HepG2 (cell line): ENCODE measurements around the gene ITCH. TPM values are rescaled to one million over a fixed set of nuclear protein-coding genes. Genes with fewer than 3 reads are reported as not detected.

ENCODE experiments used
- ATAC-seq: fragments of 200-7000 bp; cut with Tn5 transposase; 3 replicates; pipeline ENCODE4 v1.9.1; 2020; ENCODE audit warnings: mild to moderate bottlenecking, moderate library complexity
- BruUV-seq: library from RNA; stranded (reverse); fragments of 400-500 nt; replicated peaks from 2 replicates; lab custom pipeline; 2021; lab: Mats Ljungman, UMichigan
- CTCF ChIA-PET: fragments of 300-600 bp; formaldehyde crosslinking; extraction: SDS; loops from one replicate; lab custom pipeline; 2021; ENCODE audit warnings: low total read pairs, inconsistent platforms, low intra/inter-chr PET ratio; lab: Yijun Ruan, JAX
- POLR2A ChIA-PET: fragments of 350-600 bp; sonication (Branson Sonifier 250); formaldehyde crosslinking; loops from one replicate; lab custom pipeline; 2020; ENCODE audit warnings: antibody characterized with exemption, inconsistent platforms; lab: Yijun Ruan, JAX
- DNase-seq: peaks from one replicate; pipeline ENCODE4 v3.0.0-alpha.2; 2015; ENCODE audit warnings: low spot score
- FAIRE-seq: peaks from 3 replicates; lab custom pipeline; 2011; peaks lifted over from hg19 to GRCh38; lab: Jason Lieb, UNC
- H2AFZ ChIP-seq: one replicate; pipeline ENCODE4 v1.6.1; 2011; ENCODE audit warnings: low read length, inconsistent platforms
- H3K27ac ChIP-seq: fragments of 300-600 bp; 3 replicates; pipeline ENCODE4 v1.8.0; 2011; ENCODE audit warnings: mixed run types, mild to moderate bottlenecking, mixed read lengths, low read length, inconsistent platforms; ENCODE audit not compliant: insufficient read depth; ENCODE audit errors: extremely low read length
- H3K27me3 ChIP-seq, 2 experiments: fragments of 200-600 bp in 1 of 2; 2 replicates in 1 of 2; 3 replicates in 1 of 2; pipeline versions ENCODE4 v1.6.0 to v1.8.0; 2011; ENCODE audit warnings: low read length in 2 of 2, mild to moderate bottlenecking in 2 of 2, moderate library complexity in 2 of 2, inconsistent platforms in 1 of 2; ENCODE audit not compliant: insufficient read depth in 2 of 2, control insufficient read depth in 1 of 2
- H3K36me3 ChIP-seq, 2 experiments: fragments of 200-600 bp in 1 of 2; replicated peaks in 1 of 2; 2 replicates in 1 of 2; 3 replicates in 1 of 2; pipeline versions ENCODE4 v1.5.1 to v1.8.0; 2011; ENCODE audit warnings: low read length in 2 of 2, inconsistent platforms in 1 of 2; ENCODE audit not compliant: insufficient read depth in 2 of 2, control insufficient read depth in 1 of 2
- H3K4me1 ChIP-seq: 2 replicates; pipeline ENCODE4 v1.5.1; 2012; ENCODE audit warnings: low read length, inconsistent platforms; ENCODE audit not compliant: insufficient read depth
- H3K4me2 ChIP-seq: 2 replicates; pipeline ENCODE4 v1.6.0; 2011; ENCODE audit warnings: low read depth, low read length, inconsistent platforms
- H3K4me3 ChIP-seq, 3 experiments: fragments of 200-600 bp in 1 of 3; sonication (generic), shearing (Covaris generic) in 1 of 3; replicated peaks in 1 of 3; 2 replicates each; pipeline ENCODE4 v1.5.1; 2011 to 2016; ENCODE audit warnings: low read length in 3 of 3, inconsistent platforms in 2 of 3, low read depth in 2 of 3, mild to moderate bottlenecking in 2 of 3, control low read depth in 1 of 3, mixed read lengths in 1 of 3; ENCODE audit not compliant: insufficient read depth in 1 of 3
- H3K79me2 ChIP-seq: one replicate; pipeline ENCODE4 v1.6.1; 2011; ENCODE audit warnings: low read length, inconsistent platforms; ENCODE audit not compliant: insufficient read depth
- H3K9ac ChIP-seq: 2 replicates; pipeline ENCODE4 v1.6.0; 2011; ENCODE audit warnings: mild to moderate bottlenecking, low read depth, low read length, inconsistent platforms; ENCODE audit not compliant: insufficient read depth
- H3K9me3 ChIP-seq: 2 replicates; pipeline ENCODE4 v1.5.1; 2012; ENCODE audit warnings: mild to moderate bottlenecking, low read length
- H4K20me1 ChIP-seq: 2 replicates; pipeline ENCODE4 v1.6.0; 2011; ENCODE audit warnings: inconsistent platforms, mild to moderate bottlenecking, low read length, moderate library complexity; ENCODE audit not compliant: insufficient read depth
- CBX5 ChIP-seq: sonication (generic); formaldehyde crosslinking; IDR thresholded peaks from 2 replicates; pipeline ENCODE4 v1.4.0; 2020; ENCODE audit warnings: missing genetic modification reagents, borderline replicate concordance
- CC2D1A ChIP-seq: sonication (generic); formaldehyde crosslinking; IDR thresholded peaks from 2 replicates; pipeline ENCODE4 v1.8.1; 2023; ENCODE audit warnings: mild to moderate bottlenecking, missing genetic modification reagents
- HOXA3 ChIP-seq: sonication (generic); formaldehyde crosslinking; IDR thresholded peaks from 2 replicates; pipeline ENCODE4 v1.5.0; 2020; ENCODE audit warnings: missing genetic modification reagents
- RERE ChIP-seq: IDR thresholded peaks from 2 replicates; pipeline ENCODE4 v1.6.1; 2016; ENCODE audit warnings: low read depth, missing genetic modification reagents, missing compliant biosample characterization
- ZBTB33 ChIP-seq: sonication (generic); formaldehyde crosslinking; IDR thresholded peaks from 2 replicates; pipeline ENCODE4 v1.4.0; 2020; ENCODE audit warnings: missing genetic modification reagents
- WGBS: methylation state at CpG from one replicate; pipeline ENCODE4 v1.1.6; 2017; ENCODE audit warnings: low lambda C conversion rate; 5-methylcytosine and 5-hydroxymethylcytosine counted together
- in situ Hi-C: cut with HindIII; loops from 2 replicates; pipeline ENCODE4 v1.10.0; 2017; ENCODE audit warnings: low pct_unique_long_range_greater_than_20kb; ENCODE audit not compliant: extremely low pct_ligation_motif_present
- intact Hi-C: fragments of 100-400 bp; cut with micrococcal nuclease; formaldehyde crosslinking; loops from one replicate; pipeline ENCODE4 v1.10.0; 2022; ENCODE audit not compliant: unreplicated experiment
- polyA plus RNA-seq, 8 experiments: library from polyadenylated mRNA; depleted of rRNA in 3 of 8; stranded (reverse) in 7 of 8; unstranded in 1 of 8; fragments of >200 nt; fragmentation: Illumina TruSeq in 4 of 8; extraction: Trizol in 4 of 8; gene quantifications; 2 replicates each; pipeline versions ENCODE4 v1.2.1 to v1.2.3, GENCODE V29; 2011 to 2016; ENCODE audit warnings: low read depth in 4 of 8, missing spikeins in 1 of 8, mixed read lengths in 1 of 8; ENCODE audit not compliant: insufficient read depth in 1 of 8
- total RNA-seq, 5 experiments: library from RNA; depleted of rRNA; stranded (reverse); fragments of >200 nt; fragmentation: Illumina TruSeq; extraction: Trizol; gene quantifications; 2 replicates each; pipeline ENCODE4 v1.2.3, GENCODE V29; 2016; ENCODE audit warnings: low read depth in 1 of 5

The ITCH gene
- total and polyA plus RNA-seq, 2 of the 13 experiments (the other 11 are each of a cell fraction or from before 2014, with no cell fraction given): 20.5 to 112 TPM

GRCh38 chr20:34558320-34559218 is 195.5 kb downstream of the ITCH start, which contains the start of gene MAP1LC3A (continued):
- TF ChIP-seq CBX5 (CRISPR knock-in tag) (no peak), HOXA3 (CRISPR knock-in tag) (0 out of 2 replicates have a peak, but pooled peaks have one; percentile 34), RERE (CRISPR knock-in tag) (no peak)

GRCh38 chr20:34559311-34560140 is 196.5 kb downstream of the ITCH start:
- peaks cover 15 to 21% of the 10 kb centered on the region in 2 experiments; a peak in 4 of 5 replicates for H3K36me3 ChIP-seq
- peak; percentile 10 for ATAC-seq
- H3K27ac ChIP-seq: no peak overlapping the region
- H4K20me1 ChIP-seq: no peaks in the 10 kb centered on the region
- H3K9ac ChIP-seq: no peak overlapping the region
- intact Hi-C loops (no loop called here), in situ Hi-C loops (no loop called here)
- no peak for FAIRE-seq
- no peaks in the 10 kb centered on the region for H3K27me3 ChIP-seq
- H2AFZ ChIP-seq: no peak overlapping the region
- ChIA-PET POLR2A (no interaction called here), CTCF (no interaction called here)
- no peak overlapping the region for H3K4me2 ChIP-seq
- H3K4me1 ChIP-seq: no peaks in the 10 kb centered on the region
- TF ChIP-seq ZBTB33: peak; percentile 79
- no peak for TF ChIP-seq CC2D1A
- no TSS peak for BruUV-seq
- WGBS: 95% methylated on average over 42 of the region's 43 CpGs
- DNase-seq: no peak
- no peaks in the 10 kb centered on the region for H3K9me3 ChIP-seq
- no peak overlapping the region for H3K4me3 ChIP-seq
- no peaks in the 10 kb centered on the region for H3K79me2 ChIP-seq
